Stomach (tissue), 9 donors: ENCODE data around the gene FAM20C. TPM values are rescaled to one million over a fixed set of nuclear protein-coding genes. Genes with fewer than 3 reads are reported as not detected.
A peak's percentile ranks its signal among the peaks of the same experiment; 100 is the strongest.

ENCODE experiments used
- DNase-seq, 2 donors: peaks; one replicate each; pipeline versions ENCODE4 v3.0.0 to v3.0.0-alpha.2; 2013 to 2019
- H3K27ac ChIP-seq, 5 donors: fragments of 200-600 bp in 4 of 5; sonication (generic) in 4 of 5; one replicate each; pipeline ENCODE4 v1.5.1; 2013 to 2019; ENCODE audit warnings: mild to moderate bottlenecking in 1 of 5, moderate library complexity in 1 of 5
- H3K27me3 ChIP-seq, 3 donors: fragments of 200-600 bp; sonication (generic); one replicate each; pipeline ENCODE4 v1.5.1; 2017 to 2019; ENCODE audit warnings: mixed run types in 1 of 3
- H3K36me3 ChIP-seq, 4 donors: fragments of 200-600 bp; sonication (generic); 1 replicate in 3 of 4; 2 replicates in 1 of 4; pipeline ENCODE4 v1.5.1; 2016 to 2019
- H3K4me1 ChIP-seq, 4 donors: fragments of 200-600 bp; sonication (generic); one replicate each; pipeline ENCODE4 v1.5.1; 2016 to 2019
- H3K4me3 ChIP-seq, 4 donors: fragments of 200-600 bp; sonication (generic) in 3 of 4; one replicate each; pipeline ENCODE4 v1.5.1; 2016 to 2019; ENCODE audit warnings: mild to moderate bottlenecking in 1 of 4
- H3K9me3 ChIP-seq, 4 donors: fragments of 200-600 bp; sonication (generic); one replicate each; pipeline ENCODE4 v1.5.1; 2016 to 2019
- EP300 ChIP-seq: sonication (generic); formaldehyde crosslinking; IDR thresholded peaks from one replicate; pipeline ENCODE4 v1.6.1; 2017; ENCODE audit warnings: antibody characterized with exemption
- POLR2A ChIP-seq, 4 donors: fragments of 450-650 bp; IDR thresholded peaks; one replicate each; pipeline ENCODE4 v1.6.1; 2016; ENCODE audit warnings: antibody characterized with exemption in 4 of 4, control low read depth in 2 of 4, mild to moderate bottlenecking in 1 of 4, moderate library complexity in 1 of 4
- POLR2AphosphoS5 ChIP-seq, 3 donors: sonication (generic); formaldehyde crosslinking; IDR thresholded peaks; one replicate each; pipeline ENCODE4 v1.6.1; 2016; ENCODE audit warnings: antibody characterized with exemption in 3 of 3
- WGBS, 5 donors: extraction: QIAGEN DNeasy Blood & Tissue Kit in 3 of 5; methylation state at CpG; one replicate each; pipeline versions ENCODE4 v1.1.5 to v1.1.7; 2013 to 2018; 5-methylcytosine and 5-hydroxymethylcytosine counted together
- intact Hi-C: fragments of 100-400 bp; cut with DNase I; formaldehyde crosslinking; loops from one replicate; pipeline ENCODE4 v1.15.1; 2023; ENCODE audit warnings: low total_unique reads
- polyA plus RNA-seq, 3 donors: library from polyadenylated mRNA; stranded (reverse); fragments of 200-250 nt; gene quantifications; one replicate each; pipeline ENCODE4 v1.2.3, GENCODE V29; 2013
- total RNA-seq, 5 donors: library from RNA; depleted of rRNA; stranded (reverse); fragments of >200 nt; gene quantifications; one replicate each; pipeline versions ENCODE4 v1.1.0 to v1.2.3, GENCODE V29; 2014 to 2016
- TF ChIP-seq, protein P1 (sequence below), 7 experiments: fragments of 450-650 bp in 4 of 7; fragments of 200-600 bp in 3 of 7; sonication (generic) in 3 of 7; IDR thresholded peaks; one replicate each; pipeline ENCODE4 v1.5.1; 2016 to 2019; ENCODE audit warnings: antibody characterized with exemption in 7 of 7, control low read depth in 2 of 7, mild to moderate bottlenecking in 1 of 7
- donor health status: healthy with polysubstance abuse.
- donor health status: Bipolar disorder and iron deficiency.
- donor health status: healthy.

Gene FAM20C
- total and polyA plus RNA-seq, 8 donors = 19.1 to 89.8 (median 34.5) TPM

DNA sequence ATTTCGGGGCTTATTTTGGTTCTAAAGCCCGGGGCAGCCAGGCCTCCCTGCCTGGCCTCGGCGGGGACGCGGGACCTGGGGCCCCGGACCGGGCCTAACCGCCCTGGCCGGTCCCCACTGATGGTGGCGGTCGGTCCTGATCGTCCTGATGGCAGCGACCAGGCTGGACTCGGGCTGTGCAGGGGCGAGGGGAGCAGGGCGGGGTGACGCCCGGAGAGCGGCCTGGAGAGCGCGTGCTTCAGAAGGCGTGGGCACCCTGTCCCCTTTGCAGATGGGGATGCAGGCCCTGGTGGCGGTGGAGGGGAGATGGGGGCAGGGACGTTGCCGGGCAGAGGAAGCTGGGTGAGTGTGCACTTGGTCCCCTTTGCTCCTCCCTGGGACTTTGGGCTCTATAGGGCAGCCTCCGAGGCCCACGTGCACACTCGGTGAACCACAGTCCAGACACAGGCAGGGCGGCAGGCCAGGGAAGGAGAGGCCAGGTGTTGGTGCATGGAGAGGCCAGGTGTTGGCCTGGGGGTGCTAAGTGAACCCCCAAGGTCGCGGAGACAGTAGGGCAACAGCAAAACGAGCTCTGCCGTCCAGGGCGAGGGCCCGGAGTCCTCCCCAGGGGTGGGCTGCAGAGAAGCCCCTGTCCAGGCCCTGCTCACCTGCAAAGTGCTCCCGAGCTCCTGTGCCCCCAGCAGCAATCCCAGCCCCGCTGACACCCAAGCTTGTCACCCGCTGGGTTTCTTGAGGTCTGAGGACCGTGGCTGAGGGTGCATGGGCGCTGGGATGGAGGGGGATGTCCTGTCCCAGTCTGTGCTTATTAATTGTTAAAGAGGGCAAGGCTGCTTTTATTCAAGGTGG is 42.4 kb upstream of the FAM20C start:
- Histone ChIP-seq H3K36me3 (no peaks in the 10 kb centered on the region), H3K27ac (peak overlapping the region; percentile 93 to 97 (median 94)), H3K4me3 (peak overlapping the region; percentile 42 to 56 (median 48)), H3K4me1 (peaks cover 14 to 30% (median 20%) of the 10 kb centered on the region in 4 donors), H3K27me3 (no peaks in the 10 kb centered on the region), H3K9me3 (no peaks in the 10 kb centered on the region)
- intact Hi-C loops = no loop called here
- 20 to 34% (median 28%) methylated on average over 27 to 41 of the region's 41 CpGs for WGBS, 5 donors
- no peak for TF ChIP-seq EP300
- no peak for TF ChIP-seq POLR2A (IDR thresholded peaks at IDR 0.05)
- TF ChIP-seq POLR2AphosphoS5 (IDR thresholded peaks at IDR 0.05) = no peak
- TF ChIP-seq, protein P1, sequence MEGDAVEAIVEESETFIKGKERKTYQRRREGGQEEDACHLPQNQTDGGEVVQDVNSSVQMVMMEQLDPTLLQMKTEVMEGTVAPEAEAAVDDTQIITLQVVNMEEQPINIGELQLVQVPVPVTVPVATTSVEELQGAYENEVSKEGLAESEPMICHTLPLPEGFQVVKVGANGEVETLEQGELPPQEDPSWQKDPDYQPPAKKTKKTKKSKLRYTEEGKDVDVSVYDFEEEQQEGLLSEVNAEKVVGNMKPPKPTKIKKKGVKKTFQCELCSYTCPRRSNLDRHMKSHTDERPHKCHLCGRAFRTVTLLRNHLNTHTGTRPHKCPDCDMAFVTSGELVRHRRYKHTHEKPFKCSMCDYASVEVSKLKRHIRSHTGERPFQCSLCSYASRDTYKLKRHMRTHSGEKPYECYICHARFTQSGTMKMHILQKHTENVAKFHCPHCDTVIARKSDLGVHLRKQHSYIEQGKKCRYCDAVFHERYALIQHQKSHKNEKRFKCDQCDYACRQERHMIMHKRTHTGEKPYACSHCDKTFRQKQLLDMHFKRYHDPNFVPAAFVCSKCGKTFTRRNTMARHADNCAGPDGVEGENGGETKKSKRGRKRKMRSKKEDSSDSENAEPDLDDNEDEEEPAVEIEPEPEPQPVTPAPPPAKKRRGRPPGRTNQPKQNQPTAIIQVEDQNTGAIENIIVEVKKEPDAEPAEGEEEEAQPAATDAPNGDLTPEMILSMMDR (IDR thresholded peaks at IDR 0.05) = no peak
- DNase-seq = peak; percentile 45 to 83

DNA sequence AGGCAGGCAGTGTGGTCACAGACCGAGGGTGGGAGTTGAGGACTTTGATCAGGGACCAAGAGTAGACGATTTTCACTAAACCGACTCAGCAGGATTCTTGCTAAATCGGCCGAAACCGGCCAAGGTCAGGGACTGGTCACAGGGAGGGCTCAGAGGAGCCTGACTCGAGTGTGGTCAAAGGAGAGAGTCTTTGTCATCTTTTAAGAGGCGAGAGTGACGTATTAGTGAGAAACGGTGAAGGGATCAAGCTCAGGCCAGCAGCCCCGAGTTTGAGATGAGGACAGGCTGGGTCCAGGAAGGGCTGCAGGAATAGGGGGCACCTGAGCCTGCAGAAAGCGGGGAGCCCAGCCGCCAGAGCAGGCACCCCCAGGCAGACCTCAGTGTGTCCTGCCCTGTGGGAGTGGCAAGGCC is 41.6 kb upstream of the FAM20C start:
- TF ChIP-seq POLR2A (IDR thresholded peaks at IDR 0.05) (no peak), EP300 (no peak), POLR2AphosphoS5 (IDR thresholded peaks at IDR 0.05) (no peak)
- TF ChIP-seq, protein P1 (IDR thresholded peaks at IDR 0.05) = no peak
- H3K27me3 ChIP-seq = no peaks in the 10 kb centered on the region
- DNase-seq = no peak
- 73 to 84% (median 83%) methylated on average over 13 of the region's 13 CpGs for WGBS, 5 donors
- no peaks in the 10 kb centered on the region for H3K36me3 ChIP-seq
- intact Hi-C loops = no loop called here
- peak overlapping the region in 3 of 5 donors; percentile 94 to 97 (median 94) for H3K27ac ChIP-seq
- H3K4me1 ChIP-seq = peaks cover 14 to 37% (median 26%) of the 10 kb centered on the region in 4 donors
- H3K9me3 ChIP-seq = no peaks in the 10 kb centered on the region
- H3K4me3 ChIP-seq = no peak overlapping the region

DNA sequence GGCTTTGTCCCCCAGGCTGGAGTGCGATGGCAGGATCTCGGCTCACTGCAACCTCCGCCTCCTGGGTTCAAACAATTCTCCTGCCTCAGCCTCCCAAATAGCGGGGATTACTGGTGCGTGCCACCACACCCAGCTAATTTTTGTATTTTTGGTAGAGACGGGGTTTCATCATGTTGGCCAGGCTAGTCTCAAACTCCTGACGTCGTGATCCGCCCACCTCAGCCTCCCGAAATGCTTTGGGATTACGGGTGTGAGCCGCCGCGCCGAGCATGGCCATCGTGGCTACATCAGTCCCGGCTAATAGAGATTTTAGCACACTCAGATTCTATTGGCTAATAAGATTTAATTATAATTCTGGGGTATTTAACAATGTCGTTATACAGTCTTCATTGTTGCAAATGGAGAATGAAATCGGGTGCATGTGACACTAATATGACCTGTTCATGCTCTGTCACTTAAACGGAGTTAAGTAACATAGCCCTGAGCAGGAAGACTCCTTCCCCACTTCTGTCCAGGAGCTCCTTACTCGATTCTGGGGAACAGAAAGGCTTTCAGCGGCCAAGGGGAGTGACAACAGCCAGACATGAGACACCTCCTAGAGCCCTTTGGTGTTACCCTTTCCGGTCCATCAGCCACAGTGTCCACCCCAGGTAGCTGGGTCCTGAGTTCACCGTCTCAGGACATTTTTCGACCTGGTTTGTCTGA is 40.9 kb upstream of the FAM20C start:
- H3K27ac ChIP-seq = no peak overlapping the region
- WGBS, 5 donors = 88 to 95% (median 93%) methylated on average over 25 of the region's 25 CpGs
- no peaks in the 10 kb centered on the region for H3K36me3 ChIP-seq
- DNase-seq = no peak
- intact Hi-C loops = no loop called here
- no peak overlapping the region for H3K4me3 ChIP-seq
- TF ChIP-seq POLR2A (IDR thresholded peaks at IDR 0.05) (no peak), POLR2AphosphoS5 (IDR thresholded peaks at IDR 0.05) (no peak), EP300 (no peak)
- TF ChIP-seq, protein P1 (IDR thresholded peaks at IDR 0.05) = no peak
- no peaks in the 10 kb centered on the region for H3K9me3 ChIP-seq
- H3K4me1 ChIP-seq = peaks cover 12 to 36% (median 24%) of the 10 kb centered on the region in 4 donors
- H3K27me3 ChIP-seq = no peaks in the 10 kb centered on the region

DNA sequence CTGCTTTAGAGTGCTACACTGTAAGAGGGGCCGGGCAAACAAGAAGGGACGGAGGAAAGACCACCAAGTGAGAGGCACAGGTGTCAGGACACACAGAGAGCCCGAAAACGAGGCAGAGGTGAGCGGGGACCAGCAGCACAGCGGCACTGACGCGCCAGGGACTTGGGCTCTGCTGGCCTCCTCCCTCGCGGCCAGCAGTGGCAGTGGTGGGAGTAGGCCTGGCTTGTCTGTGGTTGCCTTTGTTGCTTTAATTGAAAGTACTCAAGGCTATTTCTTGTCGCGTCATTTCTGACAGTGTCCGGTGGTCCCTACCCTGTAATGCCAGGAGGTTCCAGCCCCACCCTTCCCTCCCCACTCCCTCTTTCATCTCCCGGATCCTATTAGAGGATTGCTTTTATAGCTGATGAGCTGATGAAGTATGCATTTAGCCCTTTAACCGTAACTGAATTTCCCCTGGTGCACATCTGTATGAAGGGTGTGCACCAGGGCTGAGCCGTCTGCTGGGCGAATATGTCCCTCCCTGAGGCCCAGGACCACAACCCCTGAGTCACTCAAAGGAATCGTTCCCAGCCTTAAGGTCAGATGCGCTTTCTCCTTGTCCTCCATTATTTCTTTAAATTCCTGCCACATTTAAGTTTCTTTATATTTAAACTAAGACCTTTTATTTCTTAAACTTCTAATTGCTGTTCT is 39.5 kb upstream of the FAM20C start:
- peaks cover 12 to 36% (median 23%) of the 10 kb centered on the region in 4 donors for H3K4me1 ChIP-seq
- intact Hi-C loops = no loop called here
- 71 to 88% (median 86%) methylated on average over 19 of the region's 19 CpGs for WGBS, 5 donors
- H3K9me3 ChIP-seq = no peaks in the 10 kb centered on the region
- no peaks in the 10 kb centered on the region for H3K36me3 ChIP-seq
- no peak overlapping the region for H3K27ac ChIP-seq
- H3K4me3 ChIP-seq = no peak overlapping the region
- TF ChIP-seq, protein P1 (IDR thresholded peaks at IDR 0.05) = no peak
- TF ChIP-seq EP300 (no peak), POLR2AphosphoS5 (IDR thresholded peaks at IDR 0.05) (no peak), POLR2A (IDR thresholded peaks at IDR 0.05) (no peak)
- H3K27me3 ChIP-seq = no peaks in the 10 kb centered on the region
- no peak for DNase-seq
